ENCODE results near the gene PDGFRB. TPM values are rescaled to one million over a fixed set of nuclear protein-coding genes. Genes with fewer than 3 reads are reported as not detected.
A peak's percentile ranks its signal among the peaks of the same experiment; 100 is the strongest.

Gene PDGFRB
- polyA plus RNA-seq, 1 experiment: 276 TPM

- TF ChIP-seq, protein P1, sequence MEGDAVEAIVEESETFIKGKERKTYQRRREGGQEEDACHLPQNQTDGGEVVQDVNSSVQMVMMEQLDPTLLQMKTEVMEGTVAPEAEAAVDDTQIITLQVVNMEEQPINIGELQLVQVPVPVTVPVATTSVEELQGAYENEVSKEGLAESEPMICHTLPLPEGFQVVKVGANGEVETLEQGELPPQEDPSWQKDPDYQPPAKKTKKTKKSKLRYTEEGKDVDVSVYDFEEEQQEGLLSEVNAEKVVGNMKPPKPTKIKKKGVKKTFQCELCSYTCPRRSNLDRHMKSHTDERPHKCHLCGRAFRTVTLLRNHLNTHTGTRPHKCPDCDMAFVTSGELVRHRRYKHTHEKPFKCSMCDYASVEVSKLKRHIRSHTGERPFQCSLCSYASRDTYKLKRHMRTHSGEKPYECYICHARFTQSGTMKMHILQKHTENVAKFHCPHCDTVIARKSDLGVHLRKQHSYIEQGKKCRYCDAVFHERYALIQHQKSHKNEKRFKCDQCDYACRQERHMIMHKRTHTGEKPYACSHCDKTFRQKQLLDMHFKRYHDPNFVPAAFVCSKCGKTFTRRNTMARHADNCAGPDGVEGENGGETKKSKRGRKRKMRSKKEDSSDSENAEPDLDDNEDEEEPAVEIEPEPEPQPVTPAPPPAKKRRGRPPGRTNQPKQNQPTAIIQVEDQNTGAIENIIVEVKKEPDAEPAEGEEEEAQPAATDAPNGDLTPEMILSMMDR (IDR thresholded peaks at IDR 0.05; ENCODE audit: insufficient read depth, low read depth, low read length): 0 out of 2 replicates have a peak, but pooled peaks have one; percentile 11
- POLR2A ChIA-PET: no interaction called here
- peaks cover 43% of the 10 kb centered on the region for H3K36me3 ChIP-seq (ENCODE audit: control insufficient read depth, insufficient read depth, low read length)
- CTCF ChIA-PET: interaction anchor here (0.9 to 2.7 kb wide), 6 partner anchors 15 to 280 kb away, joined by 3 to 8 read pairs (median 4); no protein-coding TSS in a partner anchor
- no peak for DNase-seq (ENCODE audit: low read depth)
- H3K27me3 ChIP-seq (ENCODE audit: control insufficient read depth, insufficient read depth, low read length): no peaks in the 10 kb centered on the region
- H3K4me3 ChIP-seq (ENCODE audit: low read depth, low read length): no peak overlapping the region
Measured at GRCh38 chr5:150114102-150114641, 41.5 kb downstream of the PDGFRB start.

DNA sequence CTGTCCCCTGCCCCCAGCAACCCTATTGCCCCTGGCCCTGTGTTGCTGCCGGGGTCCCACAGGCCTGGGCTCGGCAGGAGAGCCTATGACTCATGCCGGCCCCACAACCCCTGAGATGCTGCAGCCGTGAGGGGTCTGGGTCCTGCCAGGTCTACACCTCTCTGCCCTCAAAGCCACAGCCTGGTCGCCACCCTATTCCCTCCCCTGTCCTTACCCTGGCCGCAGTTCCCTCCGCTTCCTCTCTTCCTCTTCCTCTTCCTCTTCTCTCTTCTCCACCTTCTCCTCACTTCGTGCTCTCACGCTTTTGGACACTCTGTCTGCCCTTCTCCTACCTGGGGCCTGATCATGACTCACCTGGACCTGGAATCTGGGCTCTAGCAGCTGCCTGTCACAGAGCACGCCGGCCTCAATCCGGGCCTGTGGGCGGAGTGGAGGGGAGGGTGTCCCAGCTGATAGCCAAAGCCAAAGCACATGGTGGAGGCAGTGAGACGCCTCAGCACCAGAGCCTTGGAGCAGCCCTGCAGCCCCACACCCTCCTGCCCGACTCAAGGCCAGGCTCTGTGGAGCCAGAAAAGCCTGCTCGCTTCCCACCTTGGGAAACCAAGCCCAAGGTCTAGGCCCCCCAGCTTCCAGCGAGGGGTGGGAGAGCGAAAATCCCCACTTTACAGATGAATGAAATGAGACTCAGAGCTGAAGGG, 42.4 kb downstream of the PDGFRB start:
- H3K36me3 ChIP-seq (ENCODE audit: control insufficient read depth, insufficient read depth, low read length): peaks cover 33% of the 10 kb centered on the region
- POLR2A ChIA-PET: no interaction called here
- TF ChIP-seq, protein P1 (IDR thresholded peaks at IDR 0.05; ENCODE audit: insufficient read depth, low read depth, low read length): no peak
- no peak for DNase-seq (ENCODE audit: low read depth)
- CTCF ChIA-PET: interaction anchor here (1.4 to 2.7 kb wide), 3 partner anchors 16 to 106 kb away, joined by 3 to 8 read pairs (median 6); no protein-coding TSS in a partner anchor
- no peak overlapping the region for H3K4me3 ChIP-seq (ENCODE audit: low read depth, low read length)
- no peaks in the 10 kb centered on the region for H3K27me3 ChIP-seq (ENCODE audit: control insufficient read depth, insufficient read depth, low read length)

- Histone ChIP-seq H3K4me3 (ENCODE audit: low read depth, low read length) (no peak overlapping the region), H3K36me3 (ENCODE audit: control insufficient read depth, insufficient read depth, low read length) (peaks cover 26% of the 10 kb centered on the region), H3K27me3 (ENCODE audit: control insufficient read depth, insufficient read depth, low read length) (no peaks in the 10 kb centered on the region)
- DNase-seq (ENCODE audit: low read depth): peak; percentile 83
- ChIA-PET CTCF (interaction anchor here (1.4 to 2.7 kb wide), 5 partner anchors 9 to 102 kb away, joined by 3 to 8 read pairs (median 5); partner anchors contain the start of gene PDGFRB), POLR2A (no interaction called here)
- TF ChIP-seq, protein P1 (IDR thresholded peaks at IDR 0.05; ENCODE audit: insufficient read depth, low read depth, low read length): no peak
Measured at GRCh38 chr5:150112201-150113046, 43.2 kb downstream of the PDGFRB start.

- Histone ChIP-seq H3K4me3 (ENCODE audit: low read depth, low read length) (no peak overlapping the region), H3K36me3 (ENCODE audit: control insufficient read depth, insufficient read depth, low read length) (peaks cover 20% of the 10 kb centered on the region), H3K27me3 (ENCODE audit: control insufficient read depth, insufficient read depth, low read length) (no peaks in the 10 kb centered on the region)
- ChIA-PET POLR2A (no interaction called here), CTCF (interaction anchor here (0.6 to 1.7 kb wide), 5 partner anchors 8 to 273 kb away, joined by 3 to 5 read pairs (median 3); partner anchors contain the start of gene PDGFRB)
- TF ChIP-seq, protein P1 (IDR thresholded peaks at IDR 0.05; ENCODE audit: insufficient read depth, low read depth, low read length): no peak
- DNase-seq (ENCODE audit: low read depth): no peak
Measured at GRCh38 chr5:150111122-150111521, 44.5 kb downstream of the PDGFRB start.

DNA sequence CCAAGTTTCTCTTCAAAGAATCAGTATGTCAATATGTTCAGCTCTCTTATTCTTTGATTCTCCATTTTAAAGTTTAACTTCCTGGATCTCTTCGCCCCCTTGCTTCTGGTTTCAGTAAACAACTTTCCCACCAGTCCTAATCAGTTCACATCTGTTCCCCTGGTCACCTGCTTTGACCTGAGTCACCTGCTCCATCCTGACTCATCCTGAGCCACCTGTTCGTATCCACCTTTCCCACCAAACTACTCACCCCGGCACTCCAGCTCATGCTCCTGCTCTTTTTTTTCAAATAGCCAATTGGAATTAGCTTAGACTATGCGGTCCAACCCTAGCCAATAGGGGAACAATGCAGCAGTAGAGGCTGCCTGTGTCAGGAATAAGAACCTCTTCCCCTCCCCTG, 45.7 kb downstream of the PDGFRB start:
- CTCF ChIA-PET: interaction anchor here (1.2 to 1.3 kb wide), 2 partner anchors 9 to 119 kb away, joined by 3 to 4 read pairs; no protein-coding TSS in a partner anchor

More for the DNA sequence above, 45.7 kb downstream of the PDGFRB start:
- Histone ChIP-seq H3K27me3 (ENCODE audit: control insufficient read depth, insufficient read depth, low read length) (no peaks in the 10 kb centered on the region), H3K4me3 (ENCODE audit: low read depth, low read length) (no peak overlapping the region), H3K36me3 (ENCODE audit: control insufficient read depth, insufficient read depth, low read length) (peaks cover 10% of the 10 kb centered on the region)
- TF ChIP-seq, protein P1 (IDR thresholded peaks at IDR 0.05; ENCODE audit: insufficient read depth, low read depth, low read length): no peak
- DNase-seq (ENCODE audit: low read depth): no peak
- POLR2A ChIA-PET: no interaction called here

Measured in BJ (cell line).